SK-N-MC (cell line): Measurements from ENCODE around the gene DSP.

Source experiments
- DNase-seq: peaks from one replicate; pipeline ENCODE4 v3.0.0-alpha.2; 2011; ENCODE audit warnings: low read depth, low spot score
- H3K27ac ChIP-seq: fragments of 200-600 bp; sonication (generic); 2 replicates; pipeline ENCODE4 v1.5.1; 2016; ENCODE audit warnings: mixed run types
- H3K36me3 ChIP-seq: fragments of 200-600 bp; sonication (generic); 2 replicates; pipeline ENCODE4 v1.6.1; 2017; ENCODE audit warnings: antibody characterized with exemption, low read length, mixed read lengths; ENCODE audit not compliant: insufficient read depth
- H3K4me3 ChIP-seq: fragments of 200-600 bp; sonication (generic); 2 replicates; pipeline ENCODE4 v1.5.1; 2016
- H3K9ac ChIP-seq: fragments of 200-600 bp; sonication (generic); 2 replicates; pipeline ENCODE4 v1.8.0; 2017; ENCODE audit warnings: mixed run types, mixed read lengths; ENCODE audit not compliant: insufficient read length
- H3K9me3 ChIP-seq: fragments of 200-600 bp; sonication (generic); 2 replicates; pipeline ENCODE4 v1.6.1; 2017; ENCODE audit warnings: low read depth, mild to moderate bottlenecking, antibody characterized with exemption, low read length, moderate library complexity, mixed read lengths
- EZH2 ChIP-seq: fragments of 200-600 bp; sonication (generic); IDR thresholded peaks from one replicate; pipeline ENCODE4 v1.6.1; 2017; ENCODE audit warnings: antibody characterized with exemption
- FOXP2 ChIP-seq: optimal IDR thresholded peaks from 2 replicates; pipeline ENCODE3; 2011; ENCODE audit warnings: mild to moderate bottlenecking, moderate library complexity; ENCODE audit not compliant: insufficient read depth; ENCODE audit errors: extremely low read length, control extremely low read depth
- POLR2AphosphoS5 ChIP-seq: IDR thresholded peaks from 2 replicates; pipeline ENCODE4 v1.6.1; 2012; ENCODE audit warnings: mild to moderate bottlenecking, low read depth, low read length, borderline replicate concordance

DSP gene

GRCh38 chr6:7554533-7555275 lies 13.2 kb downstream of the DSP start:
- DNase-seq = no peak
- Histone ChIP-seq H3K9me3 (no peaks in the 10 kb centered on the region), H3K36me3 (no peaks in the 10 kb centered on the region), H3K27ac (no peak overlapping the region), H3K4me3 (no peak overlapping the region), H3K9ac (no peak overlapping the region)
- no peak for TF ChIP-seq POLR2AphosphoS5
- no peak for TF ChIP-seq EZH2
- TF ChIP-seq FOXP2 = no peak

DNA sequence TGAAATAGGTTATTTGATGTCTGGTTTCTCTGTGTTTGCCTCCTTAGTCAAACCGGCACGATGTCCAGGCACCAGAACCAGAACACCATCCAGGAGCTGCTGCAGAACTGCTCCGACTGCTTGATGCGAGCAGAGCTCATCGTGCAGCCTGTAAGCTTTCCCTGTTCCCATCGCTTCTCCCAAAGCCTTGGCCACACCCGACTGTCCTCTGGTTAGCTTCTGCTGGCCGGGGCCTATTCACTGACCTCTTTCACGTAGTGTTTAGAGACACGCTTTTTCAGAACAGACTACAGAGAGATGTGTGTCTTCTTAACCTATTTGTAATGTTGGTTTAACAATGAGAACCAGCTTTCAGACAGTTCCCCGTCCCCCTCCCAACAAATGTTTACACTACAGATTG lies 14.2 kb downstream of the DSP start:
- TF ChIP-seq EZH2 = no peak
- TF ChIP-seq FOXP2 = no peak
- TF ChIP-seq POLR2AphosphoS5 = no peak
- Histone ChIP-seq H3K9ac (no peak overlapping the region), H3K9me3 (no peaks in the 10 kb centered on the region), H3K4me3 (no peak overlapping the region), H3K36me3 (no peaks in the 10 kb centered on the region), H3K27ac (no peak overlapping the region)
- no peak for DNase-seq

- Histone ChIP-seq H3K9ac (no peak overlapping the region), H3K9me3 (no peaks in the 10 kb centered on the region), H3K36me3 (no peaks in the 10 kb centered on the region), H3K27ac (no peak overlapping the region), H3K4me3 (no peak overlapping the region)
- DNase-seq = no peak
- TF ChIP-seq POLR2AphosphoS5 (no peak), EZH2 (no peak), FOXP2 (no peak)
Observed at GRCh38 chr6:7556394-7557106, 15.1 kb downstream of the DSP start.

DNA sequence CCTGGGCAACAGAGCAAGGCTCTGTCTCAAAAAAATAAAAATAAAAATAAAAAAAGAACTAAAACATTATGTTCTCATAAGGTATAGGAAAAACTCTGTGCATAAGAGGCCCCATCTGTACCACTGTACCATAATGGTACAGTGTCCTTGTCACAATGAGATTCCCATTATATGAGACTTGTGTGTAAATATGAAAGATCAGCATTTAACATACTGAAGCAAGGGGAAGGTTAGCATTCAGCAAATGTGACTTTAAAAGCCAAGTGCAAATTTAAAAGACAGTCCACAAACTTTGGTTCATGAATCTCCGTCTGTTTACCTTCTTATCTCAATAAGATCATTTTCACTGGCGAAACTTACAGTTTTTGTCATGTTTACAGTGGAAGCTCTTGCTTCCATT lies 16.2 kb downstream of the DSP start:
- H3K36me3 ChIP-seq = no peaks in the 10 kb centered on the region
- H3K9ac ChIP-seq = no peak overlapping the region
- no peak for DNase-seq
- no peak overlapping the region for H3K4me3 ChIP-seq
- no peak overlapping the region for H3K27ac ChIP-seq
- no peaks in the 10 kb centered on the region for H3K9me3 ChIP-seq
- TF ChIP-seq FOXP2 (no peak), EZH2 (no peak), POLR2AphosphoS5 (no peak)

- Histone ChIP-seq H3K36me3 (no peaks in the 10 kb centered on the region), H3K4me3 (no peak overlapping the region), H3K27ac (no peak overlapping the region), H3K9ac (no peak overlapping the region), H3K9me3 (no peaks in the 10 kb centered on the region)
- TF ChIP-seq FOXP2 (no peak), EZH2 (no peak), POLR2AphosphoS5 (no peak)
- no peak for DNase-seq
Observed at GRCh38 chr6:7558781-7559180, 17.3 kb downstream of the DSP start.

DNA sequence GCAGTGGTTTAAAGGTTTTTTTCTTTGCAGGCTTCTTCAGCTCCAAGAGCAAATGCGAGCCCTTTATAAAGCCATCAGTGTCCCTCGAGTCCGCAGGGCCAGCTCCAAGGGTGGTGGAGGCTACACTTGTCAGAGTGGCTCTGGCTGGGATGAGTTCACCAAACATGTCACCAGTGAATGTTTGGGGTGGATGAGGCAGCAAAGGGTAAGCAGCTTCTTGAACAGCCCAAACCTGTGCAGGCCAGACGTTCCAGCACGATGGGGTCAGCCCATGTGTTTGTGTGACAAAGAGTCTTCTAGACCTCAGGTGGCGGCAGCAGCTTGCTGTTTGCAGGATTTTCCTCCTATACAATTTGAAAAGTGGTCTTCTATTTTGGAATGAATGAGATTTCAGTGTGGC lies 17.7 kb downstream of the DSP start:
- Histone ChIP-seq H3K4me3 (no peak overlapping the region), H3K27ac (no peak overlapping the region), H3K9ac (no peak overlapping the region), H3K9me3 (no peaks in the 10 kb centered on the region), H3K36me3 (no peaks in the 10 kb centered on the region)
- no peak for DNase-seq
- no peak for TF ChIP-seq FOXP2
- TF ChIP-seq POLR2AphosphoS5 = no peak
- TF ChIP-seq EZH2 = no peak

DNA sequence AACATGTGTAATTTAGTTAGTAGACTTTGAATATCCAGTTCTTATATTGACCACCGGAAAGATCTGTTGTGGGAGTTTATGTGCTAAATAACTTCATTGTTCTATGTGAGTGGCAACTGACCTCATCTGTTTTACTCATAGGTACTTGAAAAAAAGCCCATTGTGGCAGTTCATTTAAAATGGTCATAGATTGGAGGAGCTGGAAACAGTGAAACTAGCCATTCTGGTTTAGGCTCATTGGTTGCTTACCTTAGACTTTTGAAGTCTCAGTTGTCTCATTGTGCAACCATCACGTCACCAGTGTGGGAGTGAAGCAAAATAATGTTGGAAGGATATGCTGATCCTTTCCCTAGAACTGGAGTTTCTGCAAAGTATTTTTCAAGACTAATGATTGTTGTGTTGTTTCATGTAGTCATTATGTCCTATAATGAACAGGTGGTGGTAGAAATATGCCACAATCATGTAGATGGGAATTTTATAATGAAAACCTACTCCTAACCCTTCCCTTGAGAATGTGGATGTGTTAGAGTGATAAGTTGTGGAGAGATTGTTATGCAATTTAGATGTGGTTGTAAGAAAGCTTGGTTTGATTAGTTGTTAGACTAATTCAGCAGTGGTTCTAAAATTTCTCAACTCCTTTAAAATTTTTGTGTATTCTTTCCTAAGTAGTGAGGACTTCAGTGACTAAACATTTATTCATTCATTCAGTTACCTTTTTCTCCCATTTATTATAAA lies 18.3 kb downstream of the DSP start:
- H3K27ac ChIP-seq = no peak overlapping the region
- no peak overlapping the region for H3K9ac ChIP-seq
- H3K4me3 ChIP-seq = no peak overlapping the region
- H3K36me3 ChIP-seq = no peaks in the 10 kb centered on the region
- DNase-seq = no peak
- TF ChIP-seq FOXP2 = no peak
- TF ChIP-seq POLR2AphosphoS5 = no peak
- TF ChIP-seq EZH2 = no peak
- no peaks in the 10 kb centered on the region for H3K9me3 ChIP-seq

- Histone ChIP-seq H3K36me3 (peaks cover 4% of the 10 kb centered on the region; the same call in 1 of the 2 replicates), H3K9ac (no peak overlapping the region), H3K9me3 (no peaks in the 10 kb centered on the region), H3K27ac (no peak overlapping the region), H3K4me3 (no peak overlapping the region)
- DNase-seq = no peak
- TF ChIP-seq FOXP2 = no peak
- TF ChIP-seq POLR2AphosphoS5 = no peak
- no peak for TF ChIP-seq EZH2
Observed at GRCh38 chr6:7561153-7561964, 19.9 kb downstream of the DSP start.
